HL-60/S4 treated with phorbol 12-myristate 13-acetate at 8.2 ng/mL for 4 days and 3 days (cell line): ENCODE results near the gene TRIM51.
"Not testable (repeated sequence)": the region's sequence is repeated elsewhere in the genome, so short reads cannot be mapped to it uniquely, and the experiment has no call there.

Experiments used
- in situ Hi-C: fragments of 300-500 bp; cut with MboI; formaldehyde crosslinking; loops from 2 replicates; pipeline ENCODE4 v1.15.0; 2022; ENCODE audit warnings: low sequenced_read_pairs

The TRIM51 gene

GRCh38 chr11:55882997-55883396 lies at the start of gene TRIM51:
Gene TRIM51, plus strand, starts transcription at chr11:55883297. Its CDS starts 2,132 bp downstream, at chr11:55885429.
- in situ Hi-C loops, result not testable (repeated sequence)

- in situ Hi-C loops, result no loop called here
These were observed 44.6 kb upstream of the TRIM51 start, which contains the start of gene OR5D16 for GRCh38 chr11:55838452-55838851. Gene OR5D16, plus strand, starts transcription at chr11:55838752. Its CDS starts 0 bp downstream, at chr11:55838752.

- in situ Hi-C loops, result no loop called here
These were observed 35.6 kb upstream of the TRIM51 start for GRCh38 chr11:55847453-55847852.

- in situ Hi-C loops, result no loop called here
These were observed 34.1 kb upstream of the TRIM51 start for GRCh38 chr11:55849037-55849436.

GRCh38 chr11:55852141-55852540 lies 31.0 kb upstream of the TRIM51 start:
- in situ Hi-C loops, result no loop called here

- in situ Hi-C loops, result no loop called here
These were observed 28.4 kb upstream of the TRIM51 start for GRCh38 chr11:55854704-55855103.

GRCh38 chr11:55867354-55867753 lies 15.7 kb upstream of the TRIM51 start:
- in situ Hi-C loops, result not testable (repeated sequence)

GRCh38 chr11:55872731-55873130 lies 10.4 kb upstream of the TRIM51 start:
- in situ Hi-C loops, result not testable (repeated sequence)

- in situ Hi-C loops, result not testable (repeated sequence)
These were observed 10.0 kb upstream of the TRIM51 start for GRCh38 chr11:55873146-55873545.

GRCh38 chr11:55884995-55885394 lies 1.9 kb downstream of the TRIM51 start:
- in situ Hi-C loops, result not testable (repeated sequence)

GRCh38 chr11:55885481-55885880 lies 2.4 kb downstream of the TRIM51 start:
- in situ Hi-C loops, result not testable (repeated sequence)

GRCh38 chr11:55895216-55895615 lies 12.1 kb downstream of the TRIM51 start:
- in situ Hi-C loops, result no loop called here

- in situ Hi-C loops, result no loop called here
These were observed 19.2 kb downstream of the TRIM51 start for GRCh38 chr11:55902308-55902707.

- in situ Hi-C loops, result no loop called here
These were observed 31.4 kb downstream of the TRIM51 start, which contains the start of gene OR5W2 for GRCh38 chr11:55914482-55914881. Gene OR5W2, minus strand, starts transcription at chr11:55914582. Its CDS starts 0 bp downstream, at chr11:55914582.

- in situ Hi-C loops, result no loop called here
These were observed 37.4 kb downstream of the TRIM51 start for GRCh38 chr11:55920537-55920936.

GRCh38 chr11:55936300-55936699 lies 53.2 kb downstream of the TRIM51 start, which contains the start of gene OR5I1:
Gene OR5I1, minus strand, starts transcription at chr11:55936400. Its CDS starts 0 bp downstream, at chr11:55936400.
- in situ Hi-C loops, result no loop called here
